Endothelial cell (in vitro differentiated cells): ENCODE data around the gene THRB. TPM values are rescaled to one million over a fixed set of nuclear protein-coding genes. Genes with fewer than 3 reads are reported as not detected.
A peak's percentile ranks its signal among the peaks of the same experiment; 100 is the strongest.

Experiments
- DNase-seq: peaks from one replicate; pipeline ENCODE4 v3.0.0; 2021; ENCODE audit warnings: low spot score
- H3K27ac Mint-ChIP-seq: one replicate; pipeline ENCODE4 v1.8.0; 2021; ENCODE audit warnings: mixed read lengths, inconsistent platforms; ENCODE audit not compliant: unreplicated experiment
- H3K27me3 Mint-ChIP-seq: one replicate; pipeline ENCODE4 v1.8.0; 2021; ENCODE audit warnings: mild to moderate bottlenecking, moderate library complexity, mixed read lengths, inconsistent platforms; ENCODE audit not compliant: unreplicated experiment
- H3K36me3 Mint-ChIP-seq: one replicate; pipeline ENCODE4 v1.8.0; 2021; ENCODE audit warnings: mild to moderate bottlenecking, low read depth, mixed read lengths, inconsistent platforms; ENCODE audit not compliant: unreplicated experiment
- H3K4me1 Mint-ChIP-seq: one replicate; pipeline ENCODE4 v1.8.0; 2021; ENCODE audit warnings: mild to moderate bottlenecking, mixed read lengths, inconsistent platforms; ENCODE audit not compliant: unreplicated experiment
- H3K4me3 Mint-ChIP-seq: one replicate; pipeline ENCODE4 v1.8.0; 2021; ENCODE audit warnings: mild to moderate bottlenecking, mixed read lengths, inconsistent platforms; ENCODE audit not compliant: unreplicated experiment
- H3K9me3 Mint-ChIP-seq: one replicate; pipeline ENCODE4 v1.8.0; 2021; ENCODE audit warnings: mixed read lengths, inconsistent platforms; ENCODE audit not compliant: unreplicated experiment
- total RNA-seq: library from RNA; stranded (reverse); fragmentation: NEBNext Ultra II Directional; extraction: Animal tissue kit (Norgen Biotek cat#: 25700); gene quantifications from one replicate; pipeline ENCODE4 v1.2.1, GENCODE V29; 2021; ENCODE audit not compliant: unreplicated experiment
- TF ChIP-seq, protein P1 (sequence below): fragments of 200-600 bp; sonication (generic); IDR thresholded peaks from one replicate; pipeline ENCODE4 v1.5.0; 2021; ENCODE audit warnings: antibody characterized with exemption; ENCODE audit not compliant: unreplicated experiment

THRB gene
- total RNA-seq, 1 donor from 2014 or later, result 0.38 TPM

DNA sequence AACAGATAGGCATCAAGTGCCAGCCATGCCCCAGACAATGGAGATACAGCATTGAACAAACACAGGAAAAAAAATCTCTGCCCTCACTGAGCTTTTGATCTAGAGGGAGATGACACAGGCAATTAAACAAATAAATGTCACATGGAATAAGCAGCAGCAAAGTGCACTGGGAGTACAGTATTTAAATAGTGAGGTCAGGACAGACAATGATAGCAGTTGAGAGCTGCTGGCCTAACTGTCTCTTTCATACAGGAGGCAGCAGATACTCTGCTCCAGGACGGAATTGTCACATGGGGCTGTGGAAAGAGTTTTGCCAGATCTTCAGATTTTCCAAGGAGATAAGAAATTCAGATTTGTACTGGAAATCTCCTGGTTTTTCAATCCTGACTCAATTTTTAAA, 241.3 kb downstream of the THRB start:
- no peaks in the 10 kb centered on the region for H3K36me3 Mint-ChIP-seq
- DNase-seq, result no peak
- H3K4me1 Mint-ChIP-seq, result no peaks in the 10 kb centered on the region
- no peak overlapping the region for H3K4me3 Mint-ChIP-seq
- H3K27ac Mint-ChIP-seq, result no peak overlapping the region
- no peaks in the 10 kb centered on the region for H3K9me3 Mint-ChIP-seq
- TF ChIP-seq, protein P1, sequence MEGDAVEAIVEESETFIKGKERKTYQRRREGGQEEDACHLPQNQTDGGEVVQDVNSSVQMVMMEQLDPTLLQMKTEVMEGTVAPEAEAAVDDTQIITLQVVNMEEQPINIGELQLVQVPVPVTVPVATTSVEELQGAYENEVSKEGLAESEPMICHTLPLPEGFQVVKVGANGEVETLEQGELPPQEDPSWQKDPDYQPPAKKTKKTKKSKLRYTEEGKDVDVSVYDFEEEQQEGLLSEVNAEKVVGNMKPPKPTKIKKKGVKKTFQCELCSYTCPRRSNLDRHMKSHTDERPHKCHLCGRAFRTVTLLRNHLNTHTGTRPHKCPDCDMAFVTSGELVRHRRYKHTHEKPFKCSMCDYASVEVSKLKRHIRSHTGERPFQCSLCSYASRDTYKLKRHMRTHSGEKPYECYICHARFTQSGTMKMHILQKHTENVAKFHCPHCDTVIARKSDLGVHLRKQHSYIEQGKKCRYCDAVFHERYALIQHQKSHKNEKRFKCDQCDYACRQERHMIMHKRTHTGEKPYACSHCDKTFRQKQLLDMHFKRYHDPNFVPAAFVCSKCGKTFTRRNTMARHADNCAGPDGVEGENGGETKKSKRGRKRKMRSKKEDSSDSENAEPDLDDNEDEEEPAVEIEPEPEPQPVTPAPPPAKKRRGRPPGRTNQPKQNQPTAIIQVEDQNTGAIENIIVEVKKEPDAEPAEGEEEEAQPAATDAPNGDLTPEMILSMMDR, result no peak
- no peaks in the 10 kb centered on the region for H3K27me3 Mint-ChIP-seq

DNA sequence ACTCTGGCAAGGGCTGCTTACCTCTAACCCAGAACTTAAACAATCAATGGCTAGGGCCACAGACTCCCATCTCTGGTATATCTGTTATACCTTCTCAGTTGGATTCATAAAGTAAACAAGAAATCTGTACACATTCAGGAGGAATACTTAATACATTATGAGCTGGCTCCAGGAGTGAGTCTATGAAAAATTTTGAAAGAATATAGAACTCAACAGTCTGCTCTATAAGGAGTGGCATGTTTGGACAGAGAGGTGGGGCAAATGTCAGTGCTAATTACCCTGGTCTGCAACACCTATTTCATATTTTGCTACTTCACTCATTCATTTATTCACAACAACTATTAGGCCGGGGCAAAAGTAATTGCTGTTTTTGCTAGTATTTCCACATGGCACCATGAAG, 245.1 kb downstream of the THRB start:
- Mint-ChIP-seq H3K36me3 (no peaks in the 10 kb centered on the region), H3K4me1 (no peaks in the 10 kb centered on the region), H3K9me3 (no peaks in the 10 kb centered on the region), H3K27ac (no peak overlapping the region), H3K4me3 (no peak overlapping the region), H3K27me3 (no peaks in the 10 kb centered on the region)
- TF ChIP-seq, protein P1, result no peak
- DNase-seq, result no peak

DNA sequence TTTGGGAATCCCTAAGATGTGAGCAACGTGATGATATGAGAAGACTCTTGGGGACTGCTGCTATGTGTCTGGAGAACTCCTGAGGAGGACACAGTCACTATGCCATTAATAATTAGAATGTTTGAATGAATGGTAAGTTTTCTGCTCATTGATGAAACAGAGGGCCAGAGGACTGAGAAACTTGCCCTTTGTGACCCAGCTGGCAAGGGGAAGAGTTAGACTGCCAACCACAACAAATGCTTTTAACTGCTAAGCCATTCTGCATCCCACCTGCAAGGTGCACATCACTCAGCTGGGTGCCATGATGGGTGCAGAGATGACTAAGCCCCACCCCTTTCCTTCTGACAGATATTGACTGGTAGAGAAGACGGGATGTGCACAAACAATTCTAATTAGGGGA, 249.6 kb downstream of the THRB start:
- TF ChIP-seq, protein P1, result no peak
- H3K4me1 Mint-ChIP-seq, result peaks cover 17% of the 10 kb centered on the region
- no peaks in the 10 kb centered on the region for H3K36me3 Mint-ChIP-seq
- peaks cover 2% of the 10 kb centered on the region for H3K27me3 Mint-ChIP-seq
- no peak overlapping the region for H3K27ac Mint-ChIP-seq
- H3K4me3 Mint-ChIP-seq, result no peak overlapping the region
- DNase-seq, result no peak
- no peaks in the 10 kb centered on the region for H3K9me3 Mint-ChIP-seq

DNA sequence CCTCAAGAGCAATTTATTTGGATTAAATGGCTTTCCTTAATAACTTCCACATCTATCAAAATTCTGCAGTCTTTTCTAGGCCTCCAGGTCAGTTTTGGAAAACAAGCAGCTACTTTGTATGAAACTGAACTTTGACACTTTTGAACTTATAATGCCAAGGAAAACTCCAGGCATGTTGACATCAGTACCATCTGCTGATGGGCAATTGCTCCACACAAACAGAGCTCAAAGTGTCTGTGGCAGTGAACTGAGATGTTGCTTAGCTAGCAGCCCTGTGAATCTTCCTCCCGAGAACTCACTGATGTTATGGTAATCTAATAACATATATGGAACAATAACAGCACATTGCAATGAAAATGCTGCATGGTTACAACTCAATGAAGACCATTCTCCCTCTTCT, 250.2 kb downstream of the THRB start:
- Mint-ChIP-seq H3K27ac (no peak overlapping the region), H3K36me3 (no peaks in the 10 kb centered on the region), H3K4me3 (no peak overlapping the region), H3K27me3 (peaks cover 2% of the 10 kb centered on the region), H3K9me3 (no peaks in the 10 kb centered on the region), H3K4me1 (peaks cover 17% of the 10 kb centered on the region)
- TF ChIP-seq, protein P1, result no peak
- DNase-seq, result no peak

DNA sequence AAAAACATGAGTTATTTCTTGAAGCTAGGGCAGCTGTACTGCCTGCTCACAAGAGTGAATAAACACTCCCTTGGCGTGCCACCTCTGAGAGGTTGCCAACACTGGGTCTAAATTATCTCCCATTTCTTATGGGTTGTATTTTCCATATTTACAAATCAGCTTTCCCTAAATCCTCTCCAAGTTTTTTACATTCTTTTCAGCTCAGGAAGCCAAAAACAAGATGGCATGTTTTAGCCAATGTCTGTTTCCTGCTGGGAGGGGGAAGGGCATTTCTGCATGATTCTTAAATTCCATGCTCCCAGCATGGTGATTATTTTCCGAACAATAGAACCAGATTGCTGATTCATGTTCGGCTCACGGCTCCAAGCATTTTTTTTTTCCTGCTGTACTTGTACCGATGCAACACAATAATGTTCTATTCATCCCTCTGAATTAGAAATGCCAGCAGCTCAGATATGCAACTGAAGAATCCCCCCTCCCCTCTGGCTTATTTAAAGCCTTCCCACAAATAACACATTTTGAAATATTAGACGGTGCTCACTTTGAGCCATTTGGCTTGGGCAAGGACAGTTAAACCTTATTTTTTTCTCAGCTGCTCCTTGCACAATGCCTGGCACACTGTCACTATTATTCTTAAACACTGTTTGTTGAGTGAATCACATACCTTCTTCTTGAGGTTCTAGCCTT, 252.5 kb downstream of the THRB start:
- TF ChIP-seq, protein P1, result no peak
- DNase-seq, result no peak
- Mint-ChIP-seq H3K4me1 (peaks cover 22% of the 10 kb centered on the region), H3K27me3 (peaks cover 2% of the 10 kb centered on the region), H3K9me3 (no peaks in the 10 kb centered on the region), H3K4me3 (no peak overlapping the region), H3K36me3 (no peaks in the 10 kb centered on the region), H3K27ac (peak overlapping the region; percentile 82)
